Neural cell (in vitro differentiated cells): ENCODE results near the gene FOXJ2.

Source experiments
- EP300 ChIP-seq: fragments of 450-650 bp; conservative IDR thresholded peaks from 2 replicates; pipeline ENCODE4 v1.6.1; 2014; ENCODE audit warnings: antibody characterized with exemption, mild to moderate bottlenecking, moderate library complexity; ENCODE audit not compliant: poor library complexity, severe bottlenecking
- EZH2 ChIP-seq: fragments of 200-600, 300-800 bp; shearing (Covaris generic), sonication (generic); IDR thresholded peaks from 2 replicates; pipeline ENCODE4 v1.6.1; 2014; ENCODE audit warnings: antibody characterized with exemption, low read length, borderline replicate concordance, mild to moderate bottlenecking; ENCODE audit not compliant: insufficient read depth, poor library complexity, severe bottlenecking
- POLR2AphosphoS5 ChIP-seq: IDR thresholded peaks from 2 replicates; pipeline ENCODE4 v1.6.1; 2012
- RAD21 ChIP-seq: fragments of 450-650 bp; conservative IDR thresholded peaks from 2 replicates; pipeline ENCODE4 v1.6.1; 2014; ENCODE audit warnings: antibody characterized with exemption, mild to moderate bottlenecking, moderate library complexity
- SMC3 ChIP-seq: fragments of 450-650 bp; conservative IDR thresholded peaks from 2 replicates; pipeline ENCODE4 v1.6.1; 2014; ENCODE audit warnings: antibody characterized with exemption, mild to moderate bottlenecking, moderate library complexity; ENCODE audit not compliant: poor library complexity
- TAF1 ChIP-seq: IDR thresholded peaks from 2 replicates; pipeline ENCODE4 v1.6.1; 2012; ENCODE audit warnings: low read depth
- TF ChIP-seq, protein P1 (sequence below): fragments of 450-650 bp; IDR thresholded peaks from 2 replicates; pipeline ENCODE4 v1.5.1; 2014; ENCODE audit warnings: antibody characterized with exemption, mild to moderate bottlenecking, moderate library complexity; ENCODE audit not compliant: poor library complexity, severe bottlenecking

DNA sequence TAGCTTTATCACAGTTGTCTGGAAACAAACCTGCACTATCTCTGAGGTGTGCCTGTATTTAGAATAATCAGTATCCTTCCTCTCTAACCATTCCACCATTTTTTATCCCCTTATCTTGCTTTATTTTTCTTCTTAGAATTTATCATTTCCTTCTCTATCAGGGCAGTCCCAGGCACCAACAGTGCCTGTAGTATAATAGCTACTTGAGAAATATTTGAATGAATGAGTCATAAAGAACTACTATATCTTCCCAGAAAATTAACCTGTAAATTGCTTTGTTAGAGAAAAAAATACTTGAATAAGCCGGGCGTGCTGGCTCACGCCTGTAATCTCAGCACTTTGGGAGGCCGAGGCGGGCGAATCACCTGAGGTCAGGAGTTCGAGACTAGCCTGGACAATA, 21.2 kb upstream of the FOXJ2 start:
- TF ChIP-seq EZH2 (no peak), POLR2AphosphoS5 (no peak), SMC3 (no peak), EP300 (no peak), TAF1 (no peak), RAD21 (no peak)
- TF ChIP-seq, protein P1, sequence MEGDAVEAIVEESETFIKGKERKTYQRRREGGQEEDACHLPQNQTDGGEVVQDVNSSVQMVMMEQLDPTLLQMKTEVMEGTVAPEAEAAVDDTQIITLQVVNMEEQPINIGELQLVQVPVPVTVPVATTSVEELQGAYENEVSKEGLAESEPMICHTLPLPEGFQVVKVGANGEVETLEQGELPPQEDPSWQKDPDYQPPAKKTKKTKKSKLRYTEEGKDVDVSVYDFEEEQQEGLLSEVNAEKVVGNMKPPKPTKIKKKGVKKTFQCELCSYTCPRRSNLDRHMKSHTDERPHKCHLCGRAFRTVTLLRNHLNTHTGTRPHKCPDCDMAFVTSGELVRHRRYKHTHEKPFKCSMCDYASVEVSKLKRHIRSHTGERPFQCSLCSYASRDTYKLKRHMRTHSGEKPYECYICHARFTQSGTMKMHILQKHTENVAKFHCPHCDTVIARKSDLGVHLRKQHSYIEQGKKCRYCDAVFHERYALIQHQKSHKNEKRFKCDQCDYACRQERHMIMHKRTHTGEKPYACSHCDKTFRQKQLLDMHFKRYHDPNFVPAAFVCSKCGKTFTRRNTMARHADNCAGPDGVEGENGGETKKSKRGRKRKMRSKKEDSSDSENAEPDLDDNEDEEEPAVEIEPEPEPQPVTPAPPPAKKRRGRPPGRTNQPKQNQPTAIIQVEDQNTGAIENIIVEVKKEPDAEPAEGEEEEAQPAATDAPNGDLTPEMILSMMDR = no peak
